NT2/D1 (cell line): Measurements from ENCODE around the gene MX1.

Source experiments
- SUZ12 ChIP-seq: IDR thresholded peaks from 2 replicates; pipeline ENCODE4 v1.6.1; 2011; ENCODE audit not compliant: insufficient read length, insufficient read depth; ENCODE audit errors: extremely low read depth
- YY1 ChIP-seq: IDR thresholded peaks from 2 replicates; pipeline ENCODE4 v1.6.1; 2011; ENCODE audit not compliant: insufficient read length, insufficient read depth
- ZNF274 ChIP-seq: IDR thresholded peaks from 2 replicates; pipeline ENCODE4 v1.6.1; 2011; ENCODE audit warnings: mild to moderate bottlenecking, low read depth, low read length

GRCh38 chr21:41451753-41452676 lies 26.0 kb downstream of the MX1 start:
- TF ChIP-seq ZNF274 (no peak), SUZ12 (no peak), YY1 (no peak)
